H1 (cell line): ENCODE measurements around the gene KSR2. TPM values are rescaled to one million over a fixed set of nuclear protein-coding genes. Genes with fewer than 3 reads are reported as not detected.

ENCODE experiments used
- CTCF ChIA-PET: fragments of 300-600 bp; sonication (Branson Sonifier 250); formaldehyde crosslinking; loops from one replicate; lab custom pipeline; 2021; ENCODE audit not compliant: partially characterized antibody; lab: Charles Lee
- POLR2A ChIA-PET: fragments of 300-600 bp; sonication (Branson Sonifier 250); formaldehyde crosslinking; loops from one replicate; lab custom pipeline; 2021; ENCODE audit warnings: inconsistent platforms; ENCODE audit not compliant: partially characterized antibody; lab: Charles Lee
- DNase-seq, 2 experiments: peaks; one replicate each; pipeline versions ENCODE4 v3.0.0 to v3.0.0-alpha.2; 2010 to 2022; ENCODE audit warnings: low spot score in 2 of 2, low read depth in 1 of 2, mixed read lengths in 1 of 2
- FAIRE-seq: peaks from 2 replicates; lab custom pipeline; 2011; peaks lifted over from hg19 to GRCh38; lab: Jason Lieb, UNC
- H2AFZ ChIP-seq: 2 replicates; pipeline ENCODE4 v1.8.1; 2012; ENCODE audit warnings: low read length, inconsistent platforms
- H2AK5ac ChIP-seq: 2 replicates; pipeline ENCODE4 v1.6.1; 2013; ENCODE audit warnings: low read depth, low read length
- H2BK120ac ChIP-seq: replicated peaks from 2 replicates; pipeline ENCODE3; 2013; ENCODE audit warnings: low read depth, low read length, inconsistent platforms
- H2BK12ac ChIP-seq: 2 replicates; pipeline ENCODE4 v1.6.1; 2013; ENCODE audit warnings: low read depth, low read length
- H2BK15ac ChIP-seq: 2 replicates; pipeline ENCODE4 v1.6.1; 2013; ENCODE audit warnings: low read length
- H2BK20ac ChIP-seq: 2 replicates; pipeline ENCODE4 v1.6.1; 2013; ENCODE audit warnings: low read length
- H2BK5ac ChIP-seq: 2 replicates; pipeline ENCODE4 v1.6.1; 2013; ENCODE audit warnings: low read depth, low read length
- H3K14ac ChIP-seq: 2 replicates; pipeline ENCODE4 v1.6.1; 2013; ENCODE audit warnings: inconsistent platforms; ENCODE audit not compliant: insufficient read length
- H3K18ac ChIP-seq: 2 replicates; pipeline ENCODE4 v1.6.1; 2013; ENCODE audit warnings: low read length; ENCODE audit errors: extremely low read depth
- H3K23ac ChIP-seq: 2 replicates; pipeline ENCODE4 v1.6.1; 2013; ENCODE audit warnings: inconsistent platforms; ENCODE audit not compliant: insufficient read length
- H3K23me2 ChIP-seq: 2 replicates; pipeline ENCODE4 v1.6.1; 2013; ENCODE audit warnings: low read depth, low read length
- H3K27ac ChIP-seq: 2 replicates; pipeline ENCODE4 v1.6.1; 2011; ENCODE audit warnings: low read depth, low read length, inconsistent platforms
- H3K27me3 ChIP-seq, 4 experiments: replicated peaks in 1 of 4; 1 replicate in 1 of 4; 2 replicates in 3 of 4; pipeline versions ENCODE4 v1.6.1 to v1.8.1; 2011 to 2013; ENCODE audit warnings: low read length in 3 of 4, mild to moderate bottlenecking in 3 of 4, inconsistent platforms in 2 of 4, mixed read lengths in 2 of 4, moderate library complexity in 1 of 4; ENCODE audit not compliant: control insufficient read depth in 3 of 4, insufficient read depth in 3 of 4; ENCODE audit errors: extremely low read depth in 1 of 4
- H3K36me3 ChIP-seq, 4 experiments: 2 replicates each; pipeline versions ENCODE4 v1.6.1 to v1.8.1; 2011 to 2013; ENCODE audit warnings: mild to moderate bottlenecking in 4 of 4, low read length in 3 of 4, moderate library complexity in 2 of 4, control low read depth in 1 of 4, inconsistent platforms in 1 of 4; ENCODE audit not compliant: insufficient read depth in 4 of 4, control insufficient read depth in 2 of 4
- H3K4ac ChIP-seq: replicated peaks from 2 replicates; pipeline ENCODE3; 2013; ENCODE audit warnings: low read length, low read depth, mixed read lengths, inconsistent platforms; ENCODE audit not compliant: insufficient read length
- H3K4me1 ChIP-seq, 4 experiments: replicated peaks in 1 of 4; 1 replicate in 1 of 4; 2 replicates in 3 of 4; pipeline versions ENCODE4 v1.6.1 to v1.8.1; 2011 to 2013; ENCODE audit warnings: low read length in 3 of 4, inconsistent platforms in 2 of 4, mixed read lengths in 1 of 4; ENCODE audit not compliant: insufficient read depth in 4 of 4, control insufficient read depth in 3 of 4
- H3K4me2 ChIP-seq, 2 experiments: 2 replicates each; pipeline versions ENCODE4 v1.6.1 to v1.8.1; 2011 to 2013; ENCODE audit warnings: low read depth in 2 of 2, low read length in 2 of 2, control low read depth in 1 of 2, inconsistent platforms in 1 of 2, mild to moderate bottlenecking in 1 of 2; ENCODE audit not compliant: insufficient read depth in 1 of 2
- H3K4me3 ChIP-seq, 4 experiments: fragments of 200-600, 300-600 bp in 1 of 4; sonication (generic), shearing (Covaris generic), sonication (Bioruptor Twin) in 1 of 4; 2 replicates each; pipeline versions ENCODE4 v1.5.1 to v1.8.1; 2011 to 2016; ENCODE audit warnings: low read length in 4 of 4, low read depth in 3 of 4, control low read depth in 2 of 4, inconsistent platforms in 2 of 4, mild to moderate bottlenecking in 2 of 4, mixed read lengths in 1 of 4, moderate library complexity in 1 of 4; ENCODE audit not compliant: insufficient read depth in 2 of 4; ENCODE audit errors: extremely low read depth in 1 of 4
- H3K56ac ChIP-seq: replicated peaks from 2 replicates; pipeline ENCODE3; 2013; ENCODE audit warnings: low read depth, mild to moderate bottlenecking, mixed read lengths, low read length, inconsistent platforms; ENCODE audit not compliant: insufficient read length
- H3K79me1 ChIP-seq: 2 replicates; pipeline ENCODE4 v1.6.1; 2013; ENCODE audit warnings: low read depth, low read length, control low read depth
- H3K79me2 ChIP-seq, 2 experiments: 2 replicates each; pipeline versions ENCODE4 v1.6.1 to v1.8.1; 2012 to 2013; ENCODE audit warnings: low read length in 2 of 2, mild to moderate bottlenecking in 2 of 2, inconsistent platforms in 1 of 2; ENCODE audit not compliant: insufficient read depth in 2 of 2, control insufficient read depth in 1 of 2
- H3K9ac ChIP-seq, 4 experiments: replicated peaks in 1 of 4; 1 replicate in 1 of 4; 2 replicates in 3 of 4; pipeline versions ENCODE4 v1.6.1 to v1.8.1; 2011 to 2013; ENCODE audit warnings: low read depth in 3 of 4, low read length in 3 of 4, control low read depth in 2 of 4, mild to moderate bottlenecking in 2 of 4, moderate library complexity in 2 of 4, inconsistent platforms in 1 of 4; ENCODE audit errors: extremely low read depth in 1 of 4
- H3K9me3 ChIP-seq, 2 experiments: 2 replicates each; pipeline versions ENCODE4 v1.6.1 to v1.8.1; 2012 to 2013; ENCODE audit warnings: mild to moderate bottlenecking in 2 of 2, moderate library complexity in 2 of 2, control low read depth in 1 of 2, inconsistent platforms in 1 of 2, low read depth in 1 of 2, low read length in 1 of 2, mixed read lengths in 1 of 2; ENCODE audit not compliant: insufficient read depth in 2 of 2
- H4K20me1 ChIP-seq, 2 experiments: replicated peaks in 1 of 2; 2 replicates each; pipeline versions ENCODE3 to v1.8.1; 2011 to 2013; ENCODE audit warnings: inconsistent platforms in 2 of 2, low read length in 2 of 2, mild to moderate bottlenecking in 1 of 2; ENCODE audit not compliant: insufficient read depth in 2 of 2, control insufficient read depth in 1 of 2
- H4K5ac ChIP-seq: 2 replicates; pipeline ENCODE4 v1.6.1; 2013; ENCODE audit warnings: low read length, low read depth, mixed read lengths, inconsistent platforms; ENCODE audit not compliant: insufficient read length
- H4K8ac ChIP-seq: 2 replicates; pipeline ENCODE4 v1.8.0; 2013; ENCODE audit warnings: mild to moderate bottlenecking, moderate library complexity, low read length, inconsistent platforms; ENCODE audit not compliant: insufficient read depth; ENCODE audit errors: extremely low read depth
- H4K91ac ChIP-seq: replicated peaks from 2 replicates; pipeline ENCODE3; 2013; ENCODE audit warnings: low read length, mixed read lengths, inconsistent platforms; ENCODE audit not compliant: insufficient read length
- ATF3 ChIP-seq: IDR thresholded peaks from 2 replicates; pipeline ENCODE4 v1.6.1; 2011; ENCODE audit warnings: low read depth, mild to moderate bottlenecking, low read length; ENCODE audit not compliant: insufficient read depth
- CBX8 ChIP-seq: fragments of 300-800, 300-1000 bp; sonication (generic); IDR thresholded peaks from 2 replicates; pipeline ENCODE4 v1.7.1; 2016; ENCODE audit warnings: low read depth, low read length, borderline replicate concordance
- CHD1 ChIP-seq: IDR thresholded peaks from 2 replicates; pipeline ENCODE4 v1.6.1; 2012; ENCODE audit warnings: low read depth, low read length, improper control_type of control experiment
- CREB1 ChIP-seq: IDR thresholded peaks from 2 replicates; pipeline ENCODE4 v1.6.1; 2012; ENCODE audit warnings: inconsistent platforms
- JUND ChIP-seq: IDR thresholded peaks from 2 replicates; pipeline ENCODE4 v1.6.1; 2011; ENCODE audit warnings: mild to moderate bottlenecking, improper control_type of control experiment, low read length
- KDM5A ChIP-seq: fragments of 200-600 bp; IDR thresholded peaks from 2 replicates; pipeline ENCODE4 v1.7.1; 2012; ENCODE audit warnings: mild to moderate bottlenecking, low read length, inconsistent platforms, mixed read lengths
- NANOG ChIP-seq: IDR thresholded peaks from 2 replicates; pipeline ENCODE4 v1.6.1; 2011; ENCODE audit warnings: low read length, low read depth, mild to moderate bottlenecking, inconsistent platforms; ENCODE audit not compliant: insufficient read depth, poor library complexity, severe bottlenecking
- SRF ChIP-seq: IDR thresholded peaks from 2 replicates; pipeline ENCODE4 v1.6.1; 2011; ENCODE audit warnings: mild to moderate bottlenecking, low read depth, low read length, moderate library complexity
- TAF1 ChIP-seq: IDR thresholded peaks from 2 replicates; pipeline ENCODE4 v1.6.1; 2011; ENCODE audit warnings: mild to moderate bottlenecking, low read depth, low read length
- TAF7 ChIP-seq: optimal IDR thresholded peaks from 2 replicates; pipeline ENCODE3; 2011; ENCODE audit warnings: low read depth, mild to moderate bottlenecking, inconsistent platforms, low read length, moderate library complexity, borderline replicate concordance
- YY1 ChIP-seq: IDR thresholded peaks from 2 replicates; pipeline ENCODE4 v1.6.1; 2011; ENCODE audit warnings: low read depth, mild to moderate bottlenecking, low read length
- WGBS, 2 experiments: shearing (Covaris generic) in 1 of 2; methylation state at CpG; one replicate each; pipeline versions ENCODE4 v1.1.6 to v1.1.7; 2013 to 2015; ENCODE audit warnings: low lambda C conversion rate in 2 of 2, mixed read lengths in 2 of 2, inconsistent platforms in 1 of 2, low coverage in 1 of 2, missing lambda C conversion rate in 1 of 2; ENCODE audit not compliant: insufficient replicate concordance in 2 of 2, insufficient coverage in 1 of 2, insufficient read length in 1 of 2; ENCODE audit errors: extremely low coverage in 1 of 2, missing lambda C conversion rate in 1 of 2; 5-methylcytosine and 5-hydroxymethylcytosine counted together
- polyA plus RNA-seq, 7 experiments: library from polyadenylated mRNA; depleted of rRNA in 3 of 7; stranded (reverse) in 5 of 7; unstranded in 2 of 7; fragments of >200 nt in 5 of 7; fragments of 200-250 nt in 2 of 7; gene quantifications; 1 replicate in 5 of 7; 2 replicates in 1 of 7; 4 replicates in 1 of 7; pipeline versions ENCODE4 v1.2.1 to v1.2.3, GENCODE V29; 2011 to 2013; ENCODE audit warnings: missing spikeins in 2 of 7, mixed read lengths in 2 of 7
- total RNA-seq: library from RNA; stranded (reverse); fragmentation: NEBNext Ultra II Directional; extraction: Animal tissue kit (Norgen Biotek cat#: 25700); gene quantifications from 2 replicates; pipeline ENCODE4 v1.2.1, GENCODE V29; 2021

The KSR2 gene
- total and polyA plus RNA-seq, 2 of the 8 experiments (the other 6 are each of a cell fraction or from before 2014, with no cell fraction given) = 0.74 to 2.2 TPM

GRCh38 chr12:117836999-117837736, 131.6 kb downstream of the KSR2 start:
- H3K4me3 ChIP-seq = peak overlapping the region in 1 of 4 experiments; percentile 39; a peak in 1 of 8 replicates
- POLR2A ChIA-PET = interaction anchor here (0.9 to 1.5 kb wide), 3 partner anchors 166 to 625 kb away, joined by 3 to 5 read pairs (median 3); no protein-coding TSS in a partner anchor
- no peak overlapping the region for H2BK120ac ChIP-seq
- H3K56ac ChIP-seq = no peak overlapping the region
- peak overlapping the region; percentile 20 for H2BK15ac ChIP-seq
- H3K4me2 ChIP-seq = peak overlapping the region in 1 of 2 experiments; percentile 56; a peak in 3 of 4 replicates
- H2BK20ac ChIP-seq = no peak overlapping the region
- H2AFZ ChIP-seq = peak overlapping the region; percentile 79
- no peak overlapping the region for H3K27ac ChIP-seq
- H3K4ac ChIP-seq = no peak overlapping the region
- 0 out of 2 replicates have a peak, but pooled peaks cover 2% of the 10 kb centered on the region for H3K23me2 ChIP-seq
- H3K27me3 ChIP-seq = no peaks in the 10 kb centered on the region
- H4K5ac ChIP-seq = no peak overlapping the region
- no peaks in the 10 kb centered on the region for H3K9me3 ChIP-seq
- no peak overlapping the region for H2BK5ac ChIP-seq
- no peaks in the 10 kb centered on the region for H3K36me3 ChIP-seq
- H4K91ac ChIP-seq = no peak overlapping the region
- H3K9ac ChIP-seq = no peak overlapping the region
- H2BK12ac ChIP-seq = no peak overlapping the region
- FAIRE-seq (peak; percentile 99), DNase-seq (peak; percentile 70 to 96)
- no peak overlapping the region for H2AK5ac ChIP-seq
- no peak overlapping the region for H3K23ac ChIP-seq
- no peak overlapping the region for H3K14ac ChIP-seq
- H3K79me1 ChIP-seq = no peaks in the 10 kb centered on the region
- H3K18ac ChIP-seq = no peak overlapping the region
- no peaks in the 10 kb centered on the region for H4K20me1 ChIP-seq
- H3K4me1 ChIP-seq = peaks cover 0 to 5% (median 2%) of the 10 kb centered on the region in 4 experiments; a peak in 4 of 7 replicates
- CTCF ChIA-PET = interaction anchor here (0.6 to 6.3 kb wide), 86 partner anchors 8 to 983 kb away, joined by 3 to 67 read pairs (median 4); no protein-coding TSS in a partner anchor
- no peak overlapping the region for H4K8ac ChIP-seq
- no peaks in the 10 kb centered on the region for H3K79me2 ChIP-seq
- 38% methylated on average over 22 of the region's 22 CpGs; no CpG with 5 or more reads in 1 of the 2 experiments for WGBS, 2 experiments
- no peak for TF ChIP-seq CHD1
- no peak for TF ChIP-seq CBX8
- no peak for TF ChIP-seq ATF3
- TF ChIP-seq SRF = no peak
- no peak for TF ChIP-seq TAF1
- TF ChIP-seq YY1 = 0 out of 2 replicates have a peak, but pooled peaks have one; percentile 23
- TF ChIP-seq TAF7 = no peak
- TF ChIP-seq NANOG = no peak
- TF ChIP-seq KDM5A = no peak
- TF ChIP-seq JUND = peak; percentile 40; the same call in 1 of the 2 replicates
- TF ChIP-seq CREB1 = peak; percentile 51; the same call in 1 of the 2 replicates
